HepG2 (cell line): ENCODE measurements around the gene DHX16. TPM values are rescaled to one million over a fixed set of nuclear protein-coding genes. Genes with fewer than 3 reads are reported as not detected.

Source experiments
- CAMTA2 ChIP-seq: sonication (generic); formaldehyde crosslinking; IDR thresholded peaks from 2 replicates; pipeline ENCODE4 v1.4.0; 2020; ENCODE audit warnings: mild to moderate bottlenecking, missing genetic modification reagents, borderline replicate concordance
- GABPA ChIP-seq, 2 experiments: IDR thresholded peaks; 2 replicates each; pipeline ENCODE4 v1.6.1; 2011 to 2016; ENCODE audit warnings: low read depth in 2 of 2, low read length in 1 of 2, missing biosample characterization in 1 of 2, missing genetic modification characterization in 1 of 2
- GATAD2A ChIP-seq: IDR thresholded peaks from 2 replicates; pipeline ENCODE4 v1.6.1; 2016
- IRF2 ChIP-seq: IDR thresholded peaks from 2 replicates; pipeline ENCODE4 v1.6.1; 2018; ENCODE audit warnings: missing genetic modification reagents, missing compliant biosample characterization
- MIER3 ChIP-seq: IDR thresholded peaks from 2 replicates; pipeline ENCODE4 v1.6.1; 2016; ENCODE audit warnings: missing compliant biosample characterization, borderline replicate concordance
- MTA3 ChIP-seq: sonication (generic); formaldehyde crosslinking; IDR thresholded peaks from 2 replicates; pipeline ENCODE4 v1.4.0; 2020; ENCODE audit warnings: missing genetic modification reagents
- NFE2L1 ChIP-seq: sonication (generic); formaldehyde crosslinking; IDR thresholded peaks from 2 replicates; pipeline ENCODE4 v1.4.0; 2020; ENCODE audit warnings: missing genetic modification reagents, mild to moderate bottlenecking, borderline replicate concordance
- NONO ChIP-seq, 2 experiments: fragments of 450-650 bp in 1 of 2; sonication (generic) in 1 of 2; formaldehyde crosslinking in 1 of 2; IDR thresholded peaks in 1 of 2; conservative IDR thresholded peaks in 1 of 2; 2 replicates each; pipeline versions ENCODE4 v1.6.1 to v1.8.0; 2017 to 2022; ENCODE audit warnings: mild to moderate bottlenecking in 1 of 2, missing genetic modification reagents in 1 of 2, moderate library complexity in 1 of 2
- POLR2A ChIP-seq, 2 experiments: IDR thresholded peaks; 2 replicates each; pipeline ENCODE4 v1.6.1; 2011; ENCODE audit warnings: low read depth in 2 of 2, low read length in 2 of 2, mild to moderate bottlenecking in 1 of 2, moderate library complexity in 1 of 2; ENCODE audit not compliant: insufficient read depth in 1 of 2
- RBFOX2 ChIP-seq: fragments of 200-400 bp; formaldehyde crosslinking; IDR thresholded peaks from 2 replicates; pipeline ENCODE4 v1.6.1; 2017; ENCODE audit warnings: low read depth, mild to moderate bottlenecking, low read length
- SIN3B ChIP-seq: fragments of 150-350 bp; IDR thresholded peaks from 2 replicates; pipeline ENCODE4 v1.6.1; 2014; ENCODE audit warnings: low read length
- SMAD1 ChIP-seq: sonication (generic); formaldehyde crosslinking; IDR thresholded peaks from 2 replicates; pipeline ENCODE4 v1.4.0; 2020; ENCODE audit warnings: missing genetic modification reagents, low read depth, mild to moderate bottlenecking, borderline replicate concordance
- TOE1 ChIP-seq: sonication (generic); formaldehyde crosslinking; IDR thresholded peaks from 2 replicates; pipeline ENCODE4 v1.4.0; 2020; ENCODE audit warnings: mild to moderate bottlenecking, missing genetic modification reagents
- ZBTB42 ChIP-seq: sonication (generic); formaldehyde crosslinking; IDR thresholded peaks from 2 replicates; pipeline ENCODE4 v1.5.0; 2020; ENCODE audit warnings: mild to moderate bottlenecking, missing genetic modification reagents
- ZFP36 ChIP-seq: fragments of 150-350 bp; IDR thresholded peaks from 2 replicates; pipeline ENCODE4 v1.6.1; 2018; ENCODE audit warnings: borderline replicate concordance, low read length, low read depth; ENCODE audit not compliant: partially characterized antibody
- ZNF136 ChIP-seq: sonication (generic); formaldehyde crosslinking; IDR thresholded peaks from 2 replicates; pipeline ENCODE4 v1.8.1; 2022; ENCODE audit warnings: low read depth, mild to moderate bottlenecking, moderate library complexity, missing genetic modification reagents
- ZNF256 ChIP-seq: sonication (generic); formaldehyde crosslinking; conservative IDR thresholded peaks from 2 replicates; pipeline ENCODE4 v1.4.0; 2020; ENCODE audit warnings: missing genetic modification reagents
- ZNF34 ChIP-seq: sonication (generic); formaldehyde crosslinking; IDR thresholded peaks from 2 replicates; pipeline ENCODE4 v1.4.0; 2020; ENCODE audit warnings: mild to moderate bottlenecking, missing genetic modification reagents, borderline replicate concordance
- ZNF7 ChIP-seq: IDR thresholded peaks from 2 replicates; pipeline ENCODE4 v1.6.1; 2016; ENCODE audit warnings: missing biosample characterization, missing genetic modification reagents
- ZNF768 ChIP-seq: sonication (generic); formaldehyde crosslinking; IDR thresholded peaks from 2 replicates; pipeline ENCODE4 v1.4.0; 2020; ENCODE audit warnings: missing genetic modification reagents
- ZNF839 ChIP-seq: sonication (generic); formaldehyde crosslinking; IDR thresholded peaks from 2 replicates; pipeline ENCODE4 v1.4.0; 2020; ENCODE audit warnings: missing genetic modification reagents, mild to moderate bottlenecking, borderline replicate concordance
- polyA plus RNA-seq, 8 experiments: library from polyadenylated mRNA; depleted of rRNA in 3 of 8; stranded (reverse) in 7 of 8; unstranded in 1 of 8; fragments of >200 nt; fragmentation: Illumina TruSeq in 4 of 8; extraction: Trizol in 4 of 8; gene quantifications; 2 replicates each; pipeline versions ENCODE4 v1.2.1 to v1.2.3, GENCODE V29; 2011 to 2016; ENCODE audit warnings: low read depth in 4 of 8, missing spikeins in 1 of 8, mixed read lengths in 1 of 8; ENCODE audit not compliant: insufficient read depth in 1 of 8
- total RNA-seq, 5 experiments: library from RNA; depleted of rRNA; stranded (reverse); fragments of >200 nt; fragmentation: Illumina TruSeq; extraction: Trizol; gene quantifications; 2 replicates each; pipeline ENCODE4 v1.2.3, GENCODE V29; 2016; ENCODE audit warnings: low read depth in 1 of 5
- TF ChIP-seq, protein P1 (sequence below): sonication (generic); formaldehyde crosslinking; IDR thresholded peaks from 2 replicates; pipeline ENCODE4 v1.5.0; 2020; ENCODE audit warnings: missing genetic modification reagents, mild to moderate bottlenecking, borderline replicate concordance
- TF ChIP-seq, protein P2 (sequence below): sonication (generic); formaldehyde crosslinking; IDR thresholded peaks from 2 replicates; pipeline ENCODE4 v1.5.0; 2020; ENCODE audit warnings: missing genetic modification reagents
- TF ChIP-seq, protein P3 (sequence below), 2 experiments: fragments of 450-650 bp in 1 of 2; sonication (generic) in 1 of 2; formaldehyde crosslinking; IDR thresholded peaks; 2 replicates each; pipeline versions ENCODE4 v1.5.0 to v1.8.0; 2020 to 2022; ENCODE audit warnings: mild to moderate bottlenecking in 1 of 2, missing genetic modification reagents in 1 of 2
- TF ChIP-seq, protein P4 (sequence below): sonication (generic); formaldehyde crosslinking; IDR thresholded peaks from 2 replicates; pipeline ENCODE4 v1.4.0; 2020; ENCODE audit warnings: missing genetic modification reagents

Gene DHX16
- total and polyA plus RNA-seq, 2 of the 13 experiments (the other 11 are each of a cell fraction or from before 2014, with no cell fraction given): 57.0 to 58.5 TPM

DNA sequence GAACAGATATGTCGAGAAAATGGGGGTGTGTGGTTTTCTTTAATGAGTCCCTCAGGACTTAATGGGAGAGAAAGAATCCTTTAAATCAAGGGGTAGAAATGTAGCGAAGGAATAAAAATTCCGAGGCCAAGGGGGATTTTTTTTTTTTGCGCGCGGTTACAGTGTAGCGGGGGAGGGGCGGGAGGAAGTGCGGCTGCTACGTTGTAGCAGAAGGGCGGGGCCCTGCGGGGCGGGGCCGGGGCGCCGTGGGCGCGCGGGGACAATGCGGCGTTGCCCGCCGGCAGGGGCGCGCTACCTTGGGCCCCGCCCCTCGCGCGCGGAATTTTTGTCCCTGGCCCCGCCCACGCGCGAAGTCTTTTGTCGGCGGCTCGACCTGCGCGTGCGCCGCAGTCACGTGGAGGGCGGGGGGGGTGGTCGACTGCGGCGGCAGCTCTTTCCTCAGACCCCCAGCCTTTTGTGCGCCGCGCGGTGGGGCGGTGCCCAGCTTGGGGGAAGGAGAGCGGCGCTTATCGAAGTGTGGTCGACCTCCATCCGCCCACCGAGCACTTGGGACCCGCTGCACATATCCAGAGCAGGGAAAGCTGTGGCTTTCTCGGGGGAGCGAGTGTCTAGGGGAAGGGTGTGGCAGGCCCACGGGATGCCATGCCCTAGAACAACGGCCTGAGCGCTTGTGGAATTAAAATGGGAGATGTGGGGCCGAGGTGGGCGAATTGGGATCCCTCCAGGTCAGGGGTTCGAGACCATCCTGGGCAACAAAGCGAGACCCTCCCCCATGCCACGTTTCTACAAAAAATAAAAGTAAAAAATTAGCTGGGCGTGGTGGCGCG, 48.6 kb upstream of the DHX16 start (continued):
- TF ChIP-seq ZNF7 (no peak), ZFP36 (no peak), ZNF136 (CRISPR knock-in tag) (no peak), NFE2L1 (CRISPR knock-in tag) (no peak), SIN3B (peak; percentile 51; the same call in 1 of the 2 replicates), RBFOX2 (peak; percentile 99), GABPA (IDR thresholded peaks at IDR 0.05; ENCODE audit: low read depth, low read length) (peak; percentile 35; the same call in 1 of the 2 replicates), GABPA (CRISPR knock-in tag; IDR thresholded peaks at IDR 0.05; ENCODE audit: low read depth) (peak; percentile 64; the same call in 1 of the 2 replicates), ZNF34 (CRISPR knock-in tag) (no peak), NONO (IDR thresholded peaks at IDR 0.05) (no peak), NONO (CRISPR knock-in tag; conservative IDR thresholded peaks at IDR 0.05) (peak; percentile 78; the same call in 1 of the 2 replicates), ZNF768 (CRISPR knock-in tag) (peak; percentile 66), ZNF256 (CRISPR knock-in tag) (peak; percentile 40; the same call in 1 of the 2 replicates), ZNF839 (CRISPR knock-in tag) (0 out of 2 replicates have a peak, but pooled peaks have one; percentile 25), GATAD2A (CRISPR knock-in tag) (peak; percentile 26; the same call in 1 of the 2 replicates), ZBTB42 (CRISPR knock-in tag) (no peak), CAMTA2 (no peak), TOE1 (CRISPR knock-in tag) (no peak), SMAD1 (CRISPR knock-in tag) (no peak), MIER3 (CRISPR knock-in tag) (no peak), MTA3 (no peak), IRF2 (CRISPR knock-in tag) (peak; percentile 78), POLR2A (IDR thresholded peaks at IDR 0.05; ENCODE audit: insufficient read depth in 1 of 2, low read depth in 2 of 2, low read length in 2 of 2) (peak; percentile 62 to 76)
- TF ChIP-seq, protein P1, sequence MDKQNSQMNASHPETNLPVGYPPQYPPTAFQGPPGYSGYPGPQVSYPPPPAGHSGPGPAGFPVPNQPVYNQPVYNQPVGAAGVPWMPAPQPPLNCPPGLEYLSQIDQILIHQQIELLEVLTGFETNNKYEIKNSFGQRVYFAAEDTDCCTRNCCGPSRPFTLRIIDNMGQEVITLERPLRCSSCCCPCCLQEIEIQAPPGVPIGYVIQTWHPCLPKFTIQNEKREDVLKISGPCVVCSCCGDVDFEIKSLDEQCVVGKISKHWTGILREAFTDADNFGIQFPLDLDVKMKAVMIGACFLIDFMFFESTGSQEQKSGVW (CRISPR knock-in tag): no peak
- TF ChIP-seq, protein P2, sequence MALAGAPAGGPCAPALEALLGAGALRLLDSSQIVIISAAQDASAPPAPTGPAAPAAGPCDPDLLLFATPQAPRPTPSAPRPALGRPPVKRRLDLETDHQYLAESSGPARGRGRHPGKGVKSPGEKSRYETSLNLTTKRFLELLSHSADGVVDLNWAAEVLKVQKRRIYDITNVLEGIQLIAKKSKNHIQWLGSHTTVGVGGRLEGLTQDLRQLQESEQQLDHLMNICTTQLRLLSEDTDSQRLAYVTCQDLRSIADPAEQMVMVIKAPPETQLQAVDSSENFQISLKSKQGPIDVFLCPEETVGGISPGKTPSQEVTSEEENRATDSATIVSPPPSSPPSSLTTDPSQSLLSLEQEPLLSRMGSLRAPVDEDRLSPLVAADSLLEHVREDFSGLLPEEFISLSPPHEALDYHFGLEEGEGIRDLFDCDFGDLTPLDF (CRISPR knock-in tag): peak; percentile 91
- TF ChIP-seq, protein P3, sequence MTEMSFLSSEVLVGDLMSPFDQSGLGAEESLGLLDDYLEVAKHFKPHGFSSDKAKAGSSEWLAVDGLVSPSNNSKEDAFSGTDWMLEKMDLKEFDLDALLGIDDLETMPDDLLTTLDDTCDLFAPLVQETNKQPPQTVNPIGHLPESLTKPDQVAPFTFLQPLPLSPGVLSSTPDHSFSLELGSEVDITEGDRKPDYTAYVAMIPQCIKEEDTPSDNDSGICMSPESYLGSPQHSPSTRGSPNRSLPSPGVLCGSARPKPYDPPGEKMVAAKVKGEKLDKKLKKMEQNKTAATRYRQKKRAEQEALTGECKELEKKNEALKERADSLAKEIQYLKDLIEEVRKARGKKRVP (CRISPR knock-in tag; IDR thresholded peaks at IDR 0.05): no peak
- TF ChIP-seq, protein P4, sequence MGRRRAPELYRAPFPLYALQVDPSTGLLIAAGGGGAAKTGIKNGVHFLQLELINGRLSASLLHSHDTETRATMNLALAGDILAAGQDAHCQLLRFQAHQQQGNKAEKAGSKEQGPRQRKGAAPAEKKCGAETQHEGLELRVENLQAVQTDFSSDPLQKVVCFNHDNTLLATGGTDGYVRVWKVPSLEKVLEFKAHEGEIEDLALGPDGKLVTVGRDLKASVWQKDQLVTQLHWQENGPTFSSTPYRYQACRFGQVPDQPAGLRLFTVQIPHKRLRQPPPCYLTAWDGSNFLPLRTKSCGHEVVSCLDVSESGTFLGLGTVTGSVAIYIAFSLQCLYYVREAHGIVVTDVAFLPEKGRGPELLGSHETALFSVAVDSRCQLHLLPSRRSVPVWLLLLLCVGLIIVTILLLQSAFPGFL (CRISPR knock-in tag): no peak
